ENCODE data around the gene ZNRF2. TPM values are rescaled to one million over a fixed set of nuclear protein-coding genes. Genes with fewer than 3 reads are reported as not detected.

ZNRF2 gene
- total RNA-seq, 3 donors from 2014 or later (not counting 1 experiment from before 2014, with no cell fraction given) = 35.0 to 43.7 (median 36.3) TPM

- Histone ChIP-seq H3K27me3 (ENCODE audit: control insufficient read depth, insufficient read depth, low read length) (no peaks in the 10 kb centered on the region), H3K4me1 (ENCODE audit: control insufficient read depth, insufficient read depth, low read length) (peaks cover 11% of the 10 kb centered on the region), H3K9me3 (ENCODE audit: control insufficient read depth, insufficient read depth, low read length) (no peaks in the 10 kb centered on the region), H3K36me3 (ENCODE audit: control insufficient read depth, insufficient read depth, low read length) (peaks cover 2% of the 10 kb centered on the region), H3K4me3 (ENCODE audit: low read length) (no peak overlapping the region), H3K27ac (ENCODE audit: low read length) (peak overlapping the region; percentile 87)
- no peak for ATAC-seq
- peak overlapping the region; percentile 97 to 98 for H3K27ac Mint-ChIP-seq
- H3K4me1 Mint-ChIP-seq = peaks cover 57 to 58% of the 10 kb centered on the region in 2 donors
- TF ChIP-seq CTCF (IDR thresholded peaks at IDR 0.05) = no peak
- WGBS (ENCODE audit: insufficient coverage) = 47% methylated on average over 2 of the region's 3 CpGs
- H3K9me3 Mint-ChIP-seq = no peaks in the 10 kb centered on the region
- H3K36me3 Mint-ChIP-seq = no peaks in the 10 kb centered on the region
- H3K4me3 Mint-ChIP-seq = peak overlapping the region; percentile 91
- intact Hi-C loops (cut with micrococcal nuclease) = no loop called here
- no peaks in the 10 kb centered on the region for H3K27me3 Mint-ChIP-seq (ENCODE audit: low read depth in 2 of 2)
- no peak for DNase-seq
Measured at GRCh38 chr7:30320392-30320791, 36.0 kb downstream of the ZNRF2 start.

DNA sequence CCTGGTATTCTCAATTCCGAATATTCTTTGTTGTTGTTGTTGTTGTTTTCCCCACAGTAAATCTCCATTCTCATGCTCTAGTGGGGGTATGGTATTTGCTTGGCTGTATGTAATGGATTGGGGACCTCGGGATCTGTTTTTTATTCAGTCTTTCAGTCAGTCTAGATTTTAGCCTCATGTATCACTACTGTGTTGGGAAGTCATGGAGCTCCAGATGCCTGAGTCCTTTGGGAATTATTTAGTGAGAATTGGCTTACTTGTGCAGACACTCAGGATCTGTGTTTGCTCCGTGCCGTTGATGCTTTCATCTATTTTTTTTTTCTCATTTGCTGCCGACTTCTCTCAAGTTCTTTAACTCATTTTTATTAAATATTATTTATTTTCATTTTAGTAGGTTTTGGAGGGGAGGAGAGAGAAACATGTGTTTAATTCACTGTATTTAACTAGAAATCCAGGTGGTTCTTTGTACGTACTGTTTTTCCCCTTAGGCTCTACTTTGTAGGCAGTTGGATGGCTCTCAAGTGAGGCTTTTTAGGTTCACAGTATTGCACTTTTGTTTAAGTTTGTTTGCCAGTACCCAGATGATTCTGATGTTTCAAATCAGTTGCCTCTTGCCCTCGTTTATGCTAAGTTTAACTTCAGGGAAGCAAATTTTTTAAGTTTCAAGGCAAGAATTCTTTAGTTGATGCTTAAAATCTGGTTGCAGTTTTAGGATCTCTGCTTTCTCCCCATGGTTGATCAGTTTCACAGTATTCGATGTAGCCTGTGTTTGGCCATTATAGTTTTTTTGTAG lies 36.9 kb downstream of the ZNRF2 start:
- Mint-ChIP-seq H3K4me3 (peak overlapping the region; percentile 91), H3K4me1 (peaks cover 56 to 60% of the 10 kb centered on the region in 2 donors), H3K27ac (peak overlapping the region; percentile 97 to 98), H3K9me3 (no peaks in the 10 kb centered on the region), H3K36me3 (no peaks in the 10 kb centered on the region), H3K27me3 (ENCODE audit: low read depth in 2 of 2) (no peaks in the 10 kb centered on the region)
- Histone ChIP-seq H3K36me3 (ENCODE audit: control insufficient read depth, insufficient read depth, low read length) (peaks cover 2% of the 10 kb centered on the region), H3K4me1 (ENCODE audit: control insufficient read depth, insufficient read depth, low read length) (peaks cover 11% of the 10 kb centered on the region), H3K4me3 (ENCODE audit: low read length) (peak overlapping the region; percentile 30), H3K9me3 (ENCODE audit: control insufficient read depth, insufficient read depth, low read length) (no peaks in the 10 kb centered on the region), H3K27me3 (ENCODE audit: control insufficient read depth, insufficient read depth, low read length) (no peaks in the 10 kb centered on the region), H3K27ac (ENCODE audit: low read length) (peak overlapping the region; percentile 87)
- DNase-seq (peak in 1 of 2 donors; percentile 42), ATAC-seq (no peak)
- intact Hi-C loops (cut with micrococcal nuclease) = no loop called here
- WGBS (ENCODE audit: insufficient coverage) = 34% methylated on average over 6 of the region's 8 CpGs
- TF ChIP-seq CTCF (IDR thresholded peaks at IDR 0.05) = no peak

GRCh38 chr7:30321882-30322192 lies 37.4 kb downstream of the ZNRF2 start:
- H3K36me3 Mint-ChIP-seq = no peaks in the 10 kb centered on the region
- no peak for TF ChIP-seq CTCF (IDR thresholded peaks at IDR 0.05)
- peak overlapping the region; percentile 91 for H3K4me3 Mint-ChIP-seq
- H3K27ac ChIP-seq (ENCODE audit: low read length) = peak overlapping the region; percentile 87
- peak overlapping the region; percentile 97 to 98 for H3K27ac Mint-ChIP-seq
- H3K9me3 ChIP-seq (ENCODE audit: control insufficient read depth, insufficient read depth, low read length) = no peaks in the 10 kb centered on the region
- H3K4me3 ChIP-seq (ENCODE audit: low read length) = peak overlapping the region; percentile 30
- H3K9me3 Mint-ChIP-seq = no peaks in the 10 kb centered on the region
- no peaks in the 10 kb centered on the region for H3K27me3 Mint-ChIP-seq (ENCODE audit: low read depth in 2 of 2)
- no peaks in the 10 kb centered on the region for H3K27me3 ChIP-seq (ENCODE audit: control insufficient read depth, insufficient read depth, low read length)
- WGBS (ENCODE audit: insufficient coverage) = no CpG with 5 or more reads among the region's 2 CpGs
- peak; percentile 10 to 35 (median 23) for ATAC-seq
- peaks cover 2% of the 10 kb centered on the region for H3K36me3 ChIP-seq (ENCODE audit: control insufficient read depth, insufficient read depth, low read length)
- peaks cover 11% of the 10 kb centered on the region for H3K4me1 ChIP-seq (ENCODE audit: control insufficient read depth, insufficient read depth, low read length)
- peaks cover 58 to 66% of the 10 kb centered on the region in 2 donors for H3K4me1 Mint-ChIP-seq
- intact Hi-C loops (cut with micrococcal nuclease) = loop anchor here (2.0 kb wide), 4 partner anchors 13 to 295 kb away; partner anchors contain the start of genes FKBP14 and ZNRF2
- no peak for DNase-seq

Measured in natural killer cell (primary cell).